Esophagus muscularis mucosa (tissue), 4 donors: ENCODE measurements around the gene EXOC1. TPM values are rescaled to one million over a fixed set of nuclear protein-coding genes. Genes with fewer than 3 reads are reported as not detected.

Experiments used
- DNase-seq: peaks from one replicate; pipeline ENCODE4 v3.0.0-alpha.2; 2017; ENCODE audit errors: extremely low spot score
- H3K27ac ChIP-seq, 4 donors: fragments of 200-600 bp; sonication (generic); replicated peaks in 1 of 4; 1 replicate in 3 of 4; 2 replicates in 1 of 4; pipeline ENCODE4 v1.5.1; 2016 to 2019; ENCODE audit warnings: mild to moderate bottlenecking in 1 of 4
- H3K27me3 ChIP-seq, 4 donors: fragments of 200-600 bp; sonication (generic); one replicate each; pipeline versions ENCODE4 v1.5.1 to v1.6.0; 2016 to 2019
- H3K36me3 ChIP-seq, 4 donors: fragments of 200-600 bp; sonication (generic); one replicate each; pipeline ENCODE4 v1.5.1; 2016 to 2019
- H3K4me1 ChIP-seq, 4 donors: fragments of 200-600 bp; sonication (generic); one replicate each; pipeline ENCODE4 v1.5.1; 2016 to 2019
- H3K4me3 ChIP-seq, 4 donors: fragments of 200-600 bp; sonication (generic); 1 replicate in 2 of 4; 2 replicates in 2 of 4; pipeline ENCODE4 v1.5.1; 2016 to 2019; ENCODE audit warnings: mild to moderate bottlenecking in 4 of 4, moderate library complexity in 1 of 4
- H3K9me3 ChIP-seq, 4 donors: fragments of 200-600 bp; sonication (generic); 1 replicate in 3 of 4; 2 replicates in 1 of 4; pipeline ENCODE4 v1.5.1; 2016 to 2019
- EP300 ChIP-seq: sonication (generic); formaldehyde crosslinking; IDR thresholded peaks from one replicate; pipeline ENCODE4 v1.6.1; 2017; ENCODE audit warnings: antibody characterized with exemption
- POLR2A ChIP-seq: fragments of 450-650 bp; IDR thresholded peaks from one replicate; pipeline ENCODE4 v1.6.1; 2017; ENCODE audit warnings: antibody characterized with exemption, moderate library complexity, mild to moderate bottlenecking, low read depth
- POLR2AphosphoS5 ChIP-seq, 2 donors: sonication (generic); formaldehyde crosslinking; IDR thresholded peaks; one replicate each; pipeline ENCODE4 v1.6.1; 2017; ENCODE audit warnings: antibody characterized with exemption in 2 of 2
- WGBS: methylation state at CpG from one replicate; pipeline ENCODE4 v1.1.5; 2018; 5-methylcytosine and 5-hydroxymethylcytosine counted together
- intact Hi-C: fragments of 100-400 bp; cut with DNase I; formaldehyde crosslinking; loops from one replicate; pipeline ENCODE4 v1.15.1; 2023
- total RNA-seq, 4 donors: library from RNA; depleted of rRNA; stranded (reverse); fragments of >200 nt; gene quantifications; one replicate each; pipeline versions ENCODE4 v1.1.0 to v1.2.1, GENCODE V29; 2016
- TF ChIP-seq, protein P1 (sequence below), 3 experiments: fragments of 200-600 bp in 2 of 3; fragments of 450-650 bp in 1 of 3; sonication (generic) in 2 of 3; IDR thresholded peaks; one replicate each; pipeline ENCODE4 v1.5.1; 2017 to 2019; ENCODE audit warnings: antibody characterized with exemption in 3 of 3, mild to moderate bottlenecking in 2 of 3, moderate library complexity in 1 of 3

Gene EXOC1
- total RNA-seq, 4 donors from 2014 or later = 22.0 to 33.6 (median 23.6) TPM

DNA sequence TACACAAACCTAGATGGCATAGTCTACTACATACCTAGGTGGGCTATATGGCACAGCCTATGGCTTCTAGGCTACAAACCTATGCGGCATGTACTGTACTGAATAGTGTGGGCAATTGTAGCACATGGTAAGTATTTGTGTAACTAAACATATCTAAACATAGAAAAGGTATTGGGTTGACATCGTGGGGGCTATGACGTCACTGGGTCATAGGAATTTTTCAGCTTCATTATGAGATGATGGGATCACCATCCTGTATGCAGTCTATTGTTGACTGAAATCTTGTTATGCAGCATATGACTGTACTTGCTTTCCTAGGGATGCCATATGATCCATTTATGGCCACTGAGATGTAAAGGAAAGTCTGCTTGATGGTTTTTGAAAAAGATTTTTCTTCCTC, 35.8 kb upstream of the EXOC1 start:
- DNase-seq = no peak
- Histone ChIP-seq H3K4me3 (no peak overlapping the region), H3K36me3 (no peaks in the 10 kb centered on the region), H3K27ac (no peak overlapping the region), H3K4me1 (peaks cover 0 to 7% (median 3%) of the 10 kb centered on the region in 4 donors), H3K9me3 (no peaks in the 10 kb centered on the region), H3K27me3 (peaks cover 0 to 15% (median 4%) of the 10 kb centered on the region in 4 donors)
- 97% methylated on average over 3 of the region's 3 CpGs for WGBS
- intact Hi-C loops = no loop called here
- TF ChIP-seq EP300 (no peak), POLR2A (no peak), POLR2AphosphoS5 (IDR thresholded peaks at IDR 0.05) (no peak)
- TF ChIP-seq, protein P1, sequence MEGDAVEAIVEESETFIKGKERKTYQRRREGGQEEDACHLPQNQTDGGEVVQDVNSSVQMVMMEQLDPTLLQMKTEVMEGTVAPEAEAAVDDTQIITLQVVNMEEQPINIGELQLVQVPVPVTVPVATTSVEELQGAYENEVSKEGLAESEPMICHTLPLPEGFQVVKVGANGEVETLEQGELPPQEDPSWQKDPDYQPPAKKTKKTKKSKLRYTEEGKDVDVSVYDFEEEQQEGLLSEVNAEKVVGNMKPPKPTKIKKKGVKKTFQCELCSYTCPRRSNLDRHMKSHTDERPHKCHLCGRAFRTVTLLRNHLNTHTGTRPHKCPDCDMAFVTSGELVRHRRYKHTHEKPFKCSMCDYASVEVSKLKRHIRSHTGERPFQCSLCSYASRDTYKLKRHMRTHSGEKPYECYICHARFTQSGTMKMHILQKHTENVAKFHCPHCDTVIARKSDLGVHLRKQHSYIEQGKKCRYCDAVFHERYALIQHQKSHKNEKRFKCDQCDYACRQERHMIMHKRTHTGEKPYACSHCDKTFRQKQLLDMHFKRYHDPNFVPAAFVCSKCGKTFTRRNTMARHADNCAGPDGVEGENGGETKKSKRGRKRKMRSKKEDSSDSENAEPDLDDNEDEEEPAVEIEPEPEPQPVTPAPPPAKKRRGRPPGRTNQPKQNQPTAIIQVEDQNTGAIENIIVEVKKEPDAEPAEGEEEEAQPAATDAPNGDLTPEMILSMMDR (IDR thresholded peaks at IDR 0.05) = no peak

GRCh38 chr4:55819634-55820033, 33.8 kb upstream of the EXOC1 start, which contains the start of gene EXOC1L:
Gene EXOC1L, plus strand, starts transcription at chr4:55819790. Its CDS starts 237 bp downstream, at chr4:55820027.
- H3K9me3 ChIP-seq = no peaks in the 10 kb centered on the region
- TF ChIP-seq, protein P1 (IDR thresholded peaks at IDR 0.05) = no peak
- TF ChIP-seq POLR2A (no peak), EP300 (no peak), POLR2AphosphoS5 (IDR thresholded peaks at IDR 0.05) (no peak)
- H3K4me3 ChIP-seq = peak within 1 kb of the TSS; percentile 14 to 46 (median 24)
- DNase-seq = no peak
- H3K36me3 ChIP-seq = no peaks in the 10 kb centered on the region
- peaks cover 0 to 18% (median 4%) of the 10 kb centered on the region in 4 donors for H3K27me3 ChIP-seq
- no peak within 1 kb of the TSS for H3K27ac ChIP-seq
- intact Hi-C loops = no loop called here
- H3K4me1 ChIP-seq = peaks cover 0 to 7% (median 3%) of the 10 kb centered on the region in 4 donors
- WGBS = 4% methylated on average over 13 of the region's 13 CpGs

DNA sequence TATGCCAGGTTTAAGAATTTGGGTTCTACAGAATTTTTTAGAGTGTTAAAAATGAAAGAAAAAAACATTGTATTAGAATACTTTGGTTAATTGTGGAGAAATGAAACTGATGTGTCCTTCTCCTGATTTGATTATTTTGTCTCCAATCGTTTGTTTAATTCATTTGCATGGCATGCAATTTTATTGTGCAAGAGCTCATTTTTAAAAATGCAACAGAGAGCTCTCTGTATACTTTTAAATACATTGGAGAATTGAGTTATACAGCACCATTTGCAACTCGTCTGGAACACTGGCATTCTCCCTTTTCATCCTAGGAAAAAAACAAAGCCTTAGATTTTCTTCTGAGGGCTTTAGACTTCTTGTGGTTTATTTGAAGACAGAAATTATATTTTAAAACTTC, 33.2 kb upstream of the EXOC1 start:
- intact Hi-C loops = no loop called here
- Histone ChIP-seq H3K4me3 (peak overlapping the region in 1 of 4 donors; percentile 27), H3K27ac (no peak overlapping the region), H3K36me3 (no peaks in the 10 kb centered on the region), H3K27me3 (peaks cover 0 to 18% (median 4%) of the 10 kb centered on the region in 4 donors), H3K9me3 (no peaks in the 10 kb centered on the region), H3K4me1 (peaks cover 0 to 7% (median 3%) of the 10 kb centered on the region in 4 donors)
- WGBS = 42% methylated on average over 2 of the region's 2 CpGs
- TF ChIP-seq POLR2A (no peak), EP300 (no peak), POLR2AphosphoS5 (IDR thresholded peaks at IDR 0.05) (no peak)
- TF ChIP-seq, protein P1 (IDR thresholded peaks at IDR 0.05) = no peak
- DNase-seq = no peak

GRCh38 chr4:55822329-55822728, 31.1 kb upstream of the EXOC1 start:
- Histone ChIP-seq H3K36me3 (no peaks in the 10 kb centered on the region), H3K27me3 (peaks cover 0 to 18% (median 4%) of the 10 kb centered on the region in 4 donors), H3K27ac (no peak overlapping the region), H3K4me1 (peaks cover 0 to 7% (median 3%) of the 10 kb centered on the region in 4 donors), H3K4me3 (no peak overlapping the region), H3K9me3 (no peaks in the 10 kb centered on the region)
- DNase-seq = no peak
- intact Hi-C loops = no loop called here
- TF ChIP-seq, protein P1 (IDR thresholded peaks at IDR 0.05) = no peak
- TF ChIP-seq POLR2A = no peak
- TF ChIP-seq POLR2AphosphoS5 (IDR thresholded peaks at IDR 0.05) = no peak
- TF ChIP-seq EP300 = no peak
- 78% methylated on average over 3 of the region's 3 CpGs for WGBS

GRCh38 chr4:55824865-55825264, 28.6 kb upstream of the EXOC1 start:
- TF ChIP-seq POLR2AphosphoS5 (IDR thresholded peaks at IDR 0.05) = no peak
- TF ChIP-seq, protein P1 (IDR thresholded peaks at IDR 0.05) = no peak
- no peak for TF ChIP-seq POLR2A
- DNase-seq = no peak
- no peak overlapping the region for H3K27ac ChIP-seq
- intact Hi-C loops = no loop called here
- no peak overlapping the region for H3K4me3 ChIP-seq
- H3K27me3 ChIP-seq = peaks cover 0 to 12% (median 0%) of the 10 kb centered on the region in 4 donors
- H3K36me3 ChIP-seq = no peaks in the 10 kb centered on the region
- H3K4me1 ChIP-seq = peaks cover 0 to 1% (median under 1%) of the 10 kb centered on the region in 4 donors
- 71% methylated on average over 2 of the region's 2 CpGs for WGBS
- H3K9me3 ChIP-seq = no peaks in the 10 kb centered on the region
